Mucosa of descending colon (tissue), 3 donors: Measurements from ENCODE around the gene SELENOW. TPM values are rescaled to one million over a fixed set of nuclear protein-coding genes. Genes with fewer than 3 reads are reported as not detected.

ENCODE experiments used
- ATAC-seq: fragments of 200-7000 bp; cut with Tn5 transposase; one replicate; pipeline ENCODE4 v1.9.1; 2020; ENCODE audit warnings: mild to moderate bottlenecking, moderate library complexity
- DNase-seq, 3 donors: peaks; one replicate each; pipeline ENCODE4 v3.0.0-alpha.2; 2020
- H3K36me3 ChIP-seq: fragments of 200-600 bp; one replicate; pipeline ENCODE4 v1.8.0; 2021; ENCODE audit warnings: low read depth, mild to moderate bottlenecking
- H3K4me1 ChIP-seq: fragments of 200-600 bp; one replicate; pipeline ENCODE4 v1.8.0; 2021; ENCODE audit warnings: low read depth, mild to moderate bottlenecking
- H3K4me3 ChIP-seq: fragments of 200-600 bp; one replicate; pipeline ENCODE4 v1.8.0; 2021; ENCODE audit warnings: mild to moderate bottlenecking
- H3K9me3 ChIP-seq: fragments of 200-600 bp; one replicate; pipeline ENCODE4 v1.8.0; 2021; ENCODE audit warnings: mild to moderate bottlenecking
- CTCF ChIP-seq: fragments of 200-600 bp; IDR thresholded peaks from one replicate; pipeline ENCODE4 v1.8.0; 2022; ENCODE audit warnings: antibody characterized with exemption, mild to moderate bottlenecking
- intact Hi-C, 2 donors: fragments of 100-400 bp; cut with DNase I in 1 of 2; cut with micrococcal nuclease in 1 of 2; formaldehyde crosslinking; loops; one replicate each; pipeline versions ENCODE4 v1.11.0 to v1.11.1; 2022; cut with DNase I, micrococcal nuclease
- total RNA-seq, 3 donors: library from RNA; stranded (reverse); fragmentation: NEBNext Ultra II Directional in 2 of 3; extraction: Animal tissue kit (Norgen Biotek cat#: 25700) in 2 of 3; gene quantifications; one replicate each; pipeline versions ENCODE4 v1.2.1 to v1.2.4, GENCODE V29; 2021 to 2023
- donor health status: DM: no; HTN: no; CAD: no; lungs with moderate emphysema.
- donor health status: DM: no; HTN: no; CAD: no.
- donor health status: DM: no; HTN: yes; CAD: no.

The SELENOW gene
- total RNA-seq, 3 donors from 2014 or later, result 228 to 527 (median 281) TPM

- no peak for TF ChIP-seq CTCF
- H3K4me1 ChIP-seq, result no peaks in the 10 kb centered on the region
- DNase-seq (no peak), ATAC-seq (no peak)
- H3K36me3 ChIP-seq, result no peaks in the 10 kb centered on the region
- intact Hi-C loops, result no loop called here
- H3K4me3 ChIP-seq, result no peak overlapping the region
- no peaks in the 10 kb centered on the region for H3K9me3 ChIP-seq
Measured at GRCh38 chr19:47826800-47827199, 48.3 kb downstream of the SELENOW start.

- DNase-seq (no peak), ATAC-seq (no peak)
- Histone ChIP-seq H3K4me3 (no peak overlapping the region), H3K36me3 (no peaks in the 10 kb centered on the region), H3K4me1 (no peaks in the 10 kb centered on the region), H3K9me3 (no peaks in the 10 kb centered on the region)
- no peak for TF ChIP-seq CTCF
- intact Hi-C loops, result no loop called here
Measured at GRCh38 chr19:47832723-47833122, 54.2 kb downstream of the SELENOW start.

Other genes with a start within 250 kb of the SELENOW start
- under 1 TPM in 1 of 3 donors, not detected in 2; 0.22 TPM for gene ZNF541, start 205.6 kb upstream of the SELENOW start, total RNA-seq
- 10 to 100 TPM; 18.1 to 19.7 (median 18.5) TPM for gene BICRA, start 169.6 kb upstream of the SELENOW start, total RNA-seq
- gene EHD2, start 65.3 kb upstream of the SELENOW start, total RNA-seq, result 100 to 1,000 TPM in 1 of 3 donors, 10 to 100 TPM in 2; 10.8 to 108 (median 30.3) TPM
- gene NOP53, start 33.2 kb upstream of the SELENOW start, total RNA-seq, result 100 to 1,000 TPM; 237 to 391 (median 284) TPM
- gene TPRX1, start 25.8 kb downstream of the SELENOW start, total RNA-seq, result not detected
- not detected for gene CRX, start 43.2 kb downstream of the SELENOW start, total RNA-seq
- not detected for gene TPRX2, start 80.5 kb downstream of the SELENOW start, total RNA-seq
- gene SULT2A1, start 107.6 kb downstream of the SELENOW start, total RNA-seq, result 1 to 10 TPM in 1 of 3 donors, under 1 TPM in 1, not detected in 1; 0.67 to 1.3 TPM
- gene BSPH1, start 213.5 kb downstream of the SELENOW start, total RNA-seq, result not detected
- gene ELSPBP1, start 215.9 kb downstream of the SELENOW start, total RNA-seq, result not detected